Vagina (tissue), 2 donors: Measurements from ENCODE around the gene CD86.

ENCODE experiments used
- POLR2A ChIP-seq, 2 donors: fragments of 450-650 bp; IDR thresholded peaks; one replicate each; pipeline ENCODE4 v1.6.1; 2017; ENCODE audit warnings: antibody characterized with exemption in 2 of 2, mild to moderate bottlenecking in 2 of 2, moderate library complexity in 2 of 2
- TF ChIP-seq, protein P1 (sequence below), 3 experiments: fragments of 450-650 bp in 2 of 3; fragments of 200-600 bp in 1 of 3; sonication (generic) in 1 of 3; IDR thresholded peaks; one replicate each; pipeline ENCODE4 v1.5.1; 2017 to 2019; ENCODE audit warnings: antibody characterized with exemption in 3 of 3, mild to moderate bottlenecking in 2 of 3, moderate library complexity in 2 of 3

DNA sequence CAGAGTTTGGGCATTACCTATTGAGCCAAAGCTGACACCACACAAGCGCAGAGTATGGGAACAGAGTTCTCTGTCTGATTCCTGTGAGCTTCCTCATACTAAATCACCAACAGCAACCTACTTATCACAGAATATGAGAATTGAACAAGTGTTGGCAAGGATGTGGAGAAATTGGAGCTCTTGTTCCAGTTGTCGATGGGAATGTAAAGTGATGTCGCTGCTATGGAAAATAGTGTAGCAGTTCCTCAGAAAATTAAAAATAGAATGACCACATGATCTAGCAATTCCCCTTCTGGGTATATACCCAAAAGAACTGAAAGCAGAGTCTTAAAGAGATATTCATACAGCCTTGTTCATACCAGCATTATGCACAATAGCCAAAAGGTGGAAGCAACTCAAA is 33.4 kb downstream of the CD86 start:
- TF ChIP-seq, protein P1, sequence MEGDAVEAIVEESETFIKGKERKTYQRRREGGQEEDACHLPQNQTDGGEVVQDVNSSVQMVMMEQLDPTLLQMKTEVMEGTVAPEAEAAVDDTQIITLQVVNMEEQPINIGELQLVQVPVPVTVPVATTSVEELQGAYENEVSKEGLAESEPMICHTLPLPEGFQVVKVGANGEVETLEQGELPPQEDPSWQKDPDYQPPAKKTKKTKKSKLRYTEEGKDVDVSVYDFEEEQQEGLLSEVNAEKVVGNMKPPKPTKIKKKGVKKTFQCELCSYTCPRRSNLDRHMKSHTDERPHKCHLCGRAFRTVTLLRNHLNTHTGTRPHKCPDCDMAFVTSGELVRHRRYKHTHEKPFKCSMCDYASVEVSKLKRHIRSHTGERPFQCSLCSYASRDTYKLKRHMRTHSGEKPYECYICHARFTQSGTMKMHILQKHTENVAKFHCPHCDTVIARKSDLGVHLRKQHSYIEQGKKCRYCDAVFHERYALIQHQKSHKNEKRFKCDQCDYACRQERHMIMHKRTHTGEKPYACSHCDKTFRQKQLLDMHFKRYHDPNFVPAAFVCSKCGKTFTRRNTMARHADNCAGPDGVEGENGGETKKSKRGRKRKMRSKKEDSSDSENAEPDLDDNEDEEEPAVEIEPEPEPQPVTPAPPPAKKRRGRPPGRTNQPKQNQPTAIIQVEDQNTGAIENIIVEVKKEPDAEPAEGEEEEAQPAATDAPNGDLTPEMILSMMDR (IDR thresholded peaks at IDR 0.05): no peak
- TF ChIP-seq POLR2A (IDR thresholded peaks at IDR 0.05): no peak
